Measurements from ENCODE around the gene KY.

DNA sequence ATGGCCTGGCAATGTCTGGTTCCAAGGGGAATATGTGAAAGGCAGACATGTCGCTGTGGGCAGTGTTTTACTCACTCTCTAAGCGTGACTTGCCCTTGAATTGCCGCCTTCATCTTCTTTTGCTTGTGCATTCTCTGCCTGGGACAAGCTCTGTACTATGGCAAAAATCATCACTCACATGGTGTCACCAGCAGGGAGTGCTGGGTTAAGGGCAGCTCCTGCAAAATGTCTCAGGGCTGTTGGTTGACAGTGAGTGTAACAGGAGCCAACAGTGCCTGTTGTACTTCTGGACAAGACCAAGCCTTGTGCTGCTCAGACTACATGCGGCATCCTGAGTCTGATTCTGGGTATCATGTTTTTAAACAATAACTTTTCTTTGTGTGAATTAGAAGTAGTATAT, 45.3 kb upstream of the KY start:
- TF ChIP-seq, protein P1, sequence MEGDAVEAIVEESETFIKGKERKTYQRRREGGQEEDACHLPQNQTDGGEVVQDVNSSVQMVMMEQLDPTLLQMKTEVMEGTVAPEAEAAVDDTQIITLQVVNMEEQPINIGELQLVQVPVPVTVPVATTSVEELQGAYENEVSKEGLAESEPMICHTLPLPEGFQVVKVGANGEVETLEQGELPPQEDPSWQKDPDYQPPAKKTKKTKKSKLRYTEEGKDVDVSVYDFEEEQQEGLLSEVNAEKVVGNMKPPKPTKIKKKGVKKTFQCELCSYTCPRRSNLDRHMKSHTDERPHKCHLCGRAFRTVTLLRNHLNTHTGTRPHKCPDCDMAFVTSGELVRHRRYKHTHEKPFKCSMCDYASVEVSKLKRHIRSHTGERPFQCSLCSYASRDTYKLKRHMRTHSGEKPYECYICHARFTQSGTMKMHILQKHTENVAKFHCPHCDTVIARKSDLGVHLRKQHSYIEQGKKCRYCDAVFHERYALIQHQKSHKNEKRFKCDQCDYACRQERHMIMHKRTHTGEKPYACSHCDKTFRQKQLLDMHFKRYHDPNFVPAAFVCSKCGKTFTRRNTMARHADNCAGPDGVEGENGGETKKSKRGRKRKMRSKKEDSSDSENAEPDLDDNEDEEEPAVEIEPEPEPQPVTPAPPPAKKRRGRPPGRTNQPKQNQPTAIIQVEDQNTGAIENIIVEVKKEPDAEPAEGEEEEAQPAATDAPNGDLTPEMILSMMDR (IDR thresholded peaks at IDR 0.05): no peak
- TF ChIP-seq EZH2 (IDR thresholded peaks at IDR 0.05; ENCODE audit: borderline replicate concordance, insufficient read depth, low read depth, low read length, poor library complexity, severe bottlenecking): no peak

Data from B cell (primary cell).